Transverse colon (tissue), 4 donors: ENCODE data around the gene CNTN5. TPM values are rescaled to one million over a fixed set of nuclear protein-coding genes. Genes with fewer than 3 reads are reported as not detected.

Experiments used
- DNase-seq: peaks from one replicate; pipeline ENCODE4 v3.0.0-alpha.2; 2019
- H3K27ac ChIP-seq, 4 donors: fragments of 200-600 bp; sonication (generic); 2 replicates each; pipeline ENCODE4 v1.5.1; 2016 to 2018; ENCODE audit warnings: inconsistent platforms in 4 of 4
- H3K27me3 ChIP-seq: fragments of 200-600 bp; sonication (generic); 2 replicates; pipeline ENCODE4 v1.5.1; 2017; ENCODE audit warnings: inconsistent platforms
- H3K36me3 ChIP-seq, 4 donors: fragments of 200-600 bp; sonication (generic); 2 replicates each; pipeline ENCODE4 v1.5.1; 2017 to 2019; ENCODE audit warnings: inconsistent platforms in 4 of 4
- H3K4me1 ChIP-seq, 4 donors: fragments of 200-600 bp; sonication (generic); 2 replicates each; pipeline ENCODE4 v1.5.1; 2017 to 2020; ENCODE audit warnings: inconsistent platforms in 4 of 4
- H3K4me3 ChIP-seq, 4 donors: fragments of 200-600 bp; sonication (generic); 1 replicate in 1 of 4; 2 replicates in 3 of 4; pipeline versions ENCODE4 v1.5.1 to v1.6.1; 2017 to 2019; ENCODE audit warnings: inconsistent platforms in 4 of 4
- H3K9me3 ChIP-seq, 2 donors: fragments of 200-600 bp; sonication (generic); 2 replicates each; pipeline ENCODE4 v1.5.1; 2017 to 2019; ENCODE audit warnings: inconsistent platforms in 2 of 2
- EP300 ChIP-seq: sonication (generic); formaldehyde crosslinking; IDR thresholded peaks from one replicate; pipeline ENCODE4 v1.6.1; 2017; ENCODE audit warnings: antibody characterized with exemption, low read depth
- POLR2A ChIP-seq: fragments of 450-650 bp; IDR thresholded peaks from one replicate; pipeline ENCODE4 v1.6.1; 2016; ENCODE audit warnings: antibody characterized with exemption, mild to moderate bottlenecking, moderate library complexity
- POLR2AphosphoS5 ChIP-seq, 3 donors: sonication (generic); formaldehyde crosslinking; IDR thresholded peaks; one replicate each; pipeline ENCODE4 v1.6.1; 2016; ENCODE audit warnings: antibody characterized with exemption in 3 of 3
- WGBS, 2 donors: methylation state at CpG; one replicate each; pipeline ENCODE4 v1.1.5; 2018; ENCODE audit warnings: low coverage in 1 of 2; 5-methylcytosine and 5-hydroxymethylcytosine counted together
- in situ Hi-C, 4 donors: fragments of 200-750 bp; cut with MboI; loops; one replicate each; pipeline versions ENCODE4 v1.15.0 to v1.15.1; 2017; ENCODE audit warnings: low sequenced_read_pairs in 3 of 4, low pct_ligation_motif_present in 1 of 4, low pct_unique_long_range_greater_than_20kb in 1 of 4
- intact Hi-C: fragments of 100-400 bp; cut with DNase I; formaldehyde crosslinking; loops from one replicate; pipeline ENCODE4 v1.15.1; 2023; ENCODE audit warnings: low total_unique reads
- total RNA-seq, 4 donors: library from RNA; depleted of rRNA; stranded (reverse); fragments of >200 nt; gene quantifications; one replicate each; pipeline ENCODE4 v1.1.0, GENCODE V29; 2016
- TF ChIP-seq, protein P1 (sequence below), 5 experiments: fragments of 200-600 bp in 3 of 5; fragments of 450-650 bp in 2 of 5; sonication (generic) in 3 of 5; IDR thresholded peaks; 1 replicate in 2 of 5; 2 replicates in 3 of 5; pipeline ENCODE4 v1.5.1; 2016 to 2017; ENCODE audit warnings: antibody characterized with exemption in 5 of 5, inconsistent platforms in 3 of 5, mild to moderate bottlenecking in 2 of 5, moderate library complexity in 1 of 5

Gene CNTN5
- total RNA-seq, 4 donors from 2014 or later: 0.14 TPM; not detected in 3

DNA sequence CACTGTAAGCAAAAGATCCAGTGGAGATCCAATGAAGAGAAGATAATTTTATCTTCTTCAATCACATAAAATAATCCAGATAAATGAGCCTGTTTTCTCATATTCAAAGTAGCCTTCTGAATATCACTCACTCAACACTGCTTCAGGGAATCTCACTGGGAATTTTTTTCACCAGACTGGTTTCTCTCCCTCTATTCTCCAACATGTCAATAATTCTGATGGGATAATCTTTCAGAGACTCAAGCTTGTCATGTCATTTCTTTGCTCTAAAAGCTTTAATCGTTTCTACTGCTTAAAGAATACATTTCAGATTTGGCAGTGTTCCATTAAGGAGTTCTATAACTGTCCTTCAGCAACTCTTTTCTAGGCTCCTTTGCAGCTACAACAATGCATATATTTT lies 16.3 kb downstream of the CNTN5 start:
- no peaks in the 10 kb centered on the region for H3K9me3 ChIP-seq
- in situ Hi-C loops: no loop called here
- H3K27me3 ChIP-seq: no peaks in the 10 kb centered on the region
- no peak overlapping the region for H3K27ac ChIP-seq
- H3K4me3 ChIP-seq: no peak overlapping the region
- intact Hi-C loops: no loop called here
- no peaks in the 10 kb centered on the region for H3K36me3 ChIP-seq
- H3K4me1 ChIP-seq: no peaks in the 10 kb centered on the region
- no peak for DNase-seq
- WGBS, 2 donors: 69 to 77% methylated on average over 1 of the region's 1 CpG
- TF ChIP-seq, protein P1, sequence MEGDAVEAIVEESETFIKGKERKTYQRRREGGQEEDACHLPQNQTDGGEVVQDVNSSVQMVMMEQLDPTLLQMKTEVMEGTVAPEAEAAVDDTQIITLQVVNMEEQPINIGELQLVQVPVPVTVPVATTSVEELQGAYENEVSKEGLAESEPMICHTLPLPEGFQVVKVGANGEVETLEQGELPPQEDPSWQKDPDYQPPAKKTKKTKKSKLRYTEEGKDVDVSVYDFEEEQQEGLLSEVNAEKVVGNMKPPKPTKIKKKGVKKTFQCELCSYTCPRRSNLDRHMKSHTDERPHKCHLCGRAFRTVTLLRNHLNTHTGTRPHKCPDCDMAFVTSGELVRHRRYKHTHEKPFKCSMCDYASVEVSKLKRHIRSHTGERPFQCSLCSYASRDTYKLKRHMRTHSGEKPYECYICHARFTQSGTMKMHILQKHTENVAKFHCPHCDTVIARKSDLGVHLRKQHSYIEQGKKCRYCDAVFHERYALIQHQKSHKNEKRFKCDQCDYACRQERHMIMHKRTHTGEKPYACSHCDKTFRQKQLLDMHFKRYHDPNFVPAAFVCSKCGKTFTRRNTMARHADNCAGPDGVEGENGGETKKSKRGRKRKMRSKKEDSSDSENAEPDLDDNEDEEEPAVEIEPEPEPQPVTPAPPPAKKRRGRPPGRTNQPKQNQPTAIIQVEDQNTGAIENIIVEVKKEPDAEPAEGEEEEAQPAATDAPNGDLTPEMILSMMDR (IDR thresholded peaks at IDR 0.05): no peak
- TF ChIP-seq POLR2AphosphoS5 (IDR thresholded peaks at IDR 0.05): no peak
- no peak for TF ChIP-seq POLR2A
- TF ChIP-seq EP300: no peak

DNA sequence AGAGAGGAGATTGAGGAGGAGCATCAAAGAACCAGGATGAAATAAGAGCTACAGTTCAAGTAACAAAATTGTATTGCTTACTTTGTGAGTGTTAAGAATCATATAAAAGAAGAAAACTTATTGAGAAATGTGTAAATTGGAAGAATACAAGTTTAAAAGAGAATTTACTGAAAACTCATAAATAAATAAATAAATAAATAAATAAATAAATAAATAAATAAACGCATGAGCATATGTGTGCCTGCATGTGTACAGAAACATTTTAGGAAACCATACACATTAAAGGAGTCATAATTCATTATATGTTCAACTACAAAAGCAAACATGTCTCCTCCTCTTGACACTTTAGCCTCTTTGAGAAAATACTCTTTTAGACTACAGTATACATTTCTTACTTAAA lies 42.6 kb downstream of the CNTN5 start:
- Histone ChIP-seq H3K4me3 (no peak overlapping the region), H3K9me3 (no peaks in the 10 kb centered on the region), H3K27ac (no peak overlapping the region), H3K4me1 (no peaks in the 10 kb centered on the region), H3K27me3 (no peaks in the 10 kb centered on the region), H3K36me3 (no peaks in the 10 kb centered on the region)
- intact Hi-C loops: no loop called here
- 77 to 100% methylated on average over 1 of the region's 1 CpG for WGBS, 2 donors
- in situ Hi-C loops: no loop called here
- TF ChIP-seq, protein P1 (IDR thresholded peaks at IDR 0.05): no peak
- TF ChIP-seq POLR2AphosphoS5 (IDR thresholded peaks at IDR 0.05) (no peak), EP300 (no peak), POLR2A (no peak)
- DNase-seq: no peak

DNA sequence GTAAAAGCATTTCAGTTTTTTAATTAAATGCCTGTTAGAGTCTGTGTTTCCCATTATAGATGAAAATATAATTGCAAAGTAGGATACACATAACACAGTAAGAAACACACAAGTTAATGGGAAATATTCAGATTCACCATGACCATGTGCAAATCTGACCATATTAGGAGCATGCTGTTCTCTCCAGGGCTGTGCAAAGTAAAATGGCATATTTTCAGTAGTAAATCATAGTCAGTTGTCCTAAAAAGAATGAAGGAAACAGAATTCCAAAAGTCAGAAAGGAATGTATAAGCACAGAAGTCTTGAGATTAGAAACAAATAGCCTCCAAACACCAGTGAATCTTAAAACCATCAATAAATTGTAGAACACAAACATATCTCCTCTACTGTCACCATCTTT lies 44.4 kb downstream of the CNTN5 start:
- DNase-seq: no peak
- Histone ChIP-seq H3K4me3 (no peak overlapping the region), H3K4me1 (no peaks in the 10 kb centered on the region), H3K9me3 (no peaks in the 10 kb centered on the region), H3K36me3 (no peaks in the 10 kb centered on the region), H3K27ac (no peak overlapping the region), H3K27me3 (no peaks in the 10 kb centered on the region)
- TF ChIP-seq, protein P1 (IDR thresholded peaks at IDR 0.05): no peak
- no peak for TF ChIP-seq POLR2A
- no peak for TF ChIP-seq POLR2AphosphoS5 (IDR thresholded peaks at IDR 0.05)
- TF ChIP-seq EP300: no peak
- in situ Hi-C loops: no loop called here
- intact Hi-C loops: no loop called here

DNA sequence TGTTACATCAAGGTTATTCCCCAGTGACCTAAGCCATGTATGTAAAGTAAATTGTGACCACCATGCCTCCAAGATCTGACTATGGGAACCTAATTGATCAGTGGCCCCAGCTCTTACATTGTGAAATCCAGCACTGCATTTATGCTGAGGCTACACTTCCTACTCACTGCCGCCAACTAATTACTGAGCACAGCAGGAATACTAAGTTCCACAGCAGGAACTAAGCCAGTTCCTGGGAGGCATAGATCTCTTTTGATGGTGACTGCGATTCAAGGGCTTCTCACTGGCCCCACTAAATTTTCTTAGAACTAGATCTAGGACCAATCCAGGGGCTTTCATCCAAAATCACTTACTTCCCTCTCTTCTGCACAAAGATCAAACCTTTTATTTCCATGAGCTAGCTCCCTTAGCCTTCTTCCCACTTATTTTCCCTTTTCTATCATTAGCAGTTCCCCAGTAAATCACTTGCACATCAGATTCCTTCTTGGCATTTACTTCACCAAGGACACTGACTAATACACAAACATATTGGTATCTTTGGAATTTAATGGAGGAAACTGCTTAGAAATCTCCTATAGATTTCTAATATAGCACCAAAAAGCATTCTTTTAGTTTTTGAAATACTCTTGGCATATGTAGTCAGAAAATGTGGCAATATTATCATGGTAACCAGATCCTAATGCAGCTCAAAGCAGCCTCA lies 46.0 kb downstream of the CNTN5 start:
- H3K4me3 ChIP-seq: no peak overlapping the region
- H3K27ac ChIP-seq: no peak overlapping the region
- no peaks in the 10 kb centered on the region for H3K9me3 ChIP-seq
- 55% methylated on average over 2 of the region's 2 CpGs; no CpG with 5 or more reads in 1 of the 2 donors for WGBS, 2 donors
- no peaks in the 10 kb centered on the region for H3K4me1 ChIP-seq
- H3K27me3 ChIP-seq: no peaks in the 10 kb centered on the region
- intact Hi-C loops: no loop called here
- TF ChIP-seq POLR2A: no peak
- TF ChIP-seq POLR2AphosphoS5 (IDR thresholded peaks at IDR 0.05): no peak
- TF ChIP-seq, protein P1 (IDR thresholded peaks at IDR 0.05): no peak
- TF ChIP-seq EP300: no peak
- no peak for DNase-seq
- H3K36me3 ChIP-seq: no peaks in the 10 kb centered on the region
- in situ Hi-C loops: no loop called here
